SK-N-SH treated with all-trans-retinoic acid at 6 μM for 48 hours (cell line): ENCODE measurements around the gene HEATR1.

Experiments used
- CSDC2 ChIP-seq: fragments of 250-450 bp; sonication (Bioruptor Pico); IDR thresholded peaks from 2 replicates; pipeline ENCODE4 v1.5.0; 2020; ENCODE audit warnings: mild to moderate bottlenecking, moderate library complexity
- OSR1 ChIP-seq: fragments of 250-450 bp; sonication (Bioruptor Pico); IDR thresholded peaks from 2 replicates; pipeline ENCODE4 v1.8.0; 2022; ENCODE audit warnings: moderate library complexity, mild to moderate bottlenecking, inconsistent platforms
- RARB ChIP-seq: fragments of 250-450 bp; sonication (Bioruptor Pico); IDR thresholded peaks from 2 replicates; pipeline ENCODE4 v1.8.0; 2021; ENCODE audit warnings: mild to moderate bottlenecking, moderate library complexity
- ZFP3 ChIP-seq: fragments of 250-450 bp; sonication (Bioruptor Pico); IDR thresholded peaks from 2 replicates; pipeline ENCODE4 v1.5.0; 2020; ENCODE audit warnings: mild to moderate bottlenecking, moderate library complexity
- ZFP30 ChIP-seq: fragments of 450-650 bp; formaldehyde crosslinking; IDR thresholded peaks from 2 replicates; pipeline ENCODE4 v1.5.0; 2022; ENCODE audit warnings: mild to moderate bottlenecking, moderate library complexity
- ZNF70 ChIP-seq: fragments of 450-650 bp; formaldehyde crosslinking; IDR thresholded peaks from 2 replicates; pipeline ENCODE4 v1.5.0; 2020; ENCODE audit warnings: mild to moderate bottlenecking, moderate library complexity
- TF ChIP-seq, protein P1 (sequence below): fragments of 250-450 bp; sonication (Bioruptor Pico); IDR thresholded peaks from 2 replicates; pipeline ENCODE4 v1.8.0; 2020; ENCODE audit warnings: mild to moderate bottlenecking, moderate library complexity, borderline replicate concordance

GRCh38 chr1:236508593-236509027, 95.7 kb downstream of the HEATR1 start:
- TF ChIP-seq ZFP30 (CRISPR knock-in tag) (no peak), CSDC2 (CRISPR knock-in tag) (no peak), ZNF70 (CRISPR knock-in tag) (no peak), ZFP3 (CRISPR knock-in tag) (no peak), OSR1 (no peak), RARB (no peak)
- TF ChIP-seq, protein P1, sequence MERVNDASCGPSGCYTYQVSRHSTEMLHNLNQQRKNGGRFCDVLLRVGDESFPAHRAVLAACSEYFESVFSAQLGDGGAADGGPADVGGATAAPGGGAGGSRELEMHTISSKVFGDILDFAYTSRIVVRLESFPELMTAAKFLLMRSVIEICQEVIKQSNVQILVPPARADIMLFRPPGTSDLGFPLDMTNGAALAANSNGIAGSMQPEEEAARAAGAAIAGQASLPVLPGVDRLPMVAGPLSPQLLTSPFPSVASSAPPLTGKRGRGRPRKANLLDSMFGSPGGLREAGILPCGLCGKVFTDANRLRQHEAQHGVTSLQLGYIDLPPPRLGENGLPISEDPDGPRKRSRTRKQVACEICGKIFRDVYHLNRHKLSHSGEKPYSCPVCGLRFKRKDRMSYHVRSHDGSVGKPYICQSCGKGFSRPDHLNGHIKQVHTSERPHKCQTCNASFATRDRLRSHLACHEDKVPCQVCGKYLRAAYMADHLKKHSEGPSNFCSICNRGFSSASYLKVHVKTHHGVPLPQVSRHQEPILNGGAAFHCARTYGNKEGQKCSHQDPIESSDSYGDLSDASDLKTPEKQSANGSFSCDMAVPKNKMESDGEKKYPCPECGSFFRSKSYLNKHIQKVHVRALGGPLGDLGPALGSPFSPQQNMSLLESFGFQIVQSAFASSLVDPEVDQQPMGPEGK (CRISPR knock-in tag): no peak
